ENCODE measurements around the gene MCU. TPM values are rescaled to one million over a fixed set of nuclear protein-coding genes. Genes with fewer than 3 reads are reported as not detected.
A peak's percentile ranks its signal among the peaks of the same experiment; 100 is the strongest.

The MCU gene
- total RNA-seq, 1 experiment from 2014 or later, result 18.7 TPM

GRCh38 chr10:72888151-72888638 is 196.3 kb downstream of the MCU start:
- intact Hi-C loops (cut with micrococcal nuclease; ENCODE audit: unreplicated experiment), result no loop called here
- Histone ChIP-seq H3K4me3 (ENCODE audit: low read depth, low read length, poor library complexity, severe bottlenecking) (no peak overlapping the region), H3K36me3 (ENCODE audit: insufficient read depth, low read length, poor library complexity, severe bottlenecking) (no peaks in the 10 kb centered on the region), H3K27ac (ENCODE audit: low read depth, low read length, poor library complexity, severe bottlenecking) (no peak overlapping the region), H3K27me3 (replicated peaks; ENCODE audit: insufficient read depth, low read depth, low read length, poor library complexity) (no peaks in the 10 kb centered on the region), H3K9me3 (ENCODE audit: low read depth, low read length, poor library complexity, severe bottlenecking) (no peaks in the 10 kb centered on the region), H3K4me1 (ENCODE audit: insufficient read depth, low read length, poor library complexity, severe bottlenecking) (peaks cover 16% of the 10 kb centered on the region)
- no peak for DNase-seq (ENCODE audit: low spot score)
- POLR2A ChIA-PET (ENCODE audit: low non-redundant PET), result no interaction called here
- no peak for TF ChIP-seq EZH2 (IDR thresholded peaks at IDR 0.05; ENCODE audit: borderline replicate concordance, low read depth, low read length, poor library complexity, severe bottlenecking)
- no peak for TF ChIP-seq CTCF (conservative IDR thresholded peaks at IDR 0.05; ENCODE audit: low read depth, low read length)
- BruUV-seq (replicated peaks), result no TSS peak
- CTCF ChIA-PET, result no interaction called here

- TF ChIP-seq CTCF (conservative IDR thresholded peaks at IDR 0.05; ENCODE audit: low read depth, low read length) (no peak), EZH2 (IDR thresholded peaks at IDR 0.05; ENCODE audit: borderline replicate concordance, low read depth, low read length, poor library complexity, severe bottlenecking) (no peak)
- peak; percentile 9 for DNase-seq (ENCODE audit: low spot score)
These were observed 197.5 kb downstream of the MCU start for GRCh38 chr10:72889391-72889831.

GRCh38 chr10:72890086-72890485 is 198.1 kb downstream of the MCU start:
- peaks cover 16% of the 10 kb centered on the region for H3K4me1 ChIP-seq (ENCODE audit: insufficient read depth, low read length, poor library complexity, severe bottlenecking)
- intact Hi-C loops (cut with micrococcal nuclease; ENCODE audit: unreplicated experiment), result no loop called here
- no TSS peak for BruUV-seq (replicated peaks)
- H3K36me3 ChIP-seq (ENCODE audit: insufficient read depth, low read length, poor library complexity, severe bottlenecking), result no peaks in the 10 kb centered on the region
- DNase-seq (ENCODE audit: low spot score), result no peak
- CTCF ChIA-PET, result no interaction called here
- no peak overlapping the region for H3K27ac ChIP-seq (ENCODE audit: low read depth, low read length, poor library complexity, severe bottlenecking)
- H3K27me3 ChIP-seq (replicated peaks; ENCODE audit: insufficient read depth, low read depth, low read length, poor library complexity), result no peaks in the 10 kb centered on the region
- no peaks in the 10 kb centered on the region for H3K9me3 ChIP-seq (ENCODE audit: low read depth, low read length, poor library complexity, severe bottlenecking)
- TF ChIP-seq EZH2 (IDR thresholded peaks at IDR 0.05; ENCODE audit: borderline replicate concordance, low read depth, low read length, poor library complexity, severe bottlenecking), result no peak
- no peak for TF ChIP-seq CTCF (conservative IDR thresholded peaks at IDR 0.05; ENCODE audit: low read depth, low read length)
- H3K4me3 ChIP-seq (ENCODE audit: low read depth, low read length, poor library complexity, severe bottlenecking), result no peak overlapping the region
- POLR2A ChIA-PET (ENCODE audit: low non-redundant PET), result no interaction called here

More at GRCh38 chr10:72889391-72889831, 197.5 kb downstream of the MCU start:
- ChIA-PET CTCF (no interaction called here), POLR2A (ENCODE audit: low non-redundant PET) (no interaction called here)
- Histone ChIP-seq H3K9me3 (ENCODE audit: low read depth, low read length, poor library complexity, severe bottlenecking) (no peaks in the 10 kb centered on the region), H3K4me1 (ENCODE audit: insufficient read depth, low read length, poor library complexity, severe bottlenecking) (peaks cover 16% of the 10 kb centered on the region), H3K27me3 (replicated peaks; ENCODE audit: insufficient read depth, low read depth, low read length, poor library complexity) (no peaks in the 10 kb centered on the region), H3K4me3 (ENCODE audit: low read depth, low read length, poor library complexity, severe bottlenecking) (no peak overlapping the region), H3K36me3 (ENCODE audit: insufficient read depth, low read length, poor library complexity, severe bottlenecking) (no peaks in the 10 kb centered on the region), H3K27ac (ENCODE audit: low read depth, low read length, poor library complexity, severe bottlenecking) (no peak overlapping the region)
- no TSS peak for BruUV-seq (replicated peaks)
- intact Hi-C loops (cut with micrococcal nuclease; ENCODE audit: unreplicated experiment), result no loop called here

All from A673 (cell line).